Lung microvascular endothelial cell (primary cell): Measurements from ENCODE around the gene GNA12. TPM values are rescaled to one million over a fixed set of nuclear protein-coding genes. Genes with fewer than 3 reads are reported as not detected.

Experiments
- DNase-seq, 2 donors: peaks; one replicate each; pipeline versions ENCODE4 v3.0.0 to v3.0.0-alpha.2; 2010; ENCODE audit warnings: low read depth in 2 of 2
- total RNA-seq: library from RNA; depleted of rRNA; stranded (reverse); fragments of >200 nt; gene quantifications from 2 replicates; pipeline ENCODE4 v1.2.1, GENCODE V29; 2014

Gene GNA12
- total RNA-seq, 1 donor from 2014 or later = 27.2 TPM

DNA sequence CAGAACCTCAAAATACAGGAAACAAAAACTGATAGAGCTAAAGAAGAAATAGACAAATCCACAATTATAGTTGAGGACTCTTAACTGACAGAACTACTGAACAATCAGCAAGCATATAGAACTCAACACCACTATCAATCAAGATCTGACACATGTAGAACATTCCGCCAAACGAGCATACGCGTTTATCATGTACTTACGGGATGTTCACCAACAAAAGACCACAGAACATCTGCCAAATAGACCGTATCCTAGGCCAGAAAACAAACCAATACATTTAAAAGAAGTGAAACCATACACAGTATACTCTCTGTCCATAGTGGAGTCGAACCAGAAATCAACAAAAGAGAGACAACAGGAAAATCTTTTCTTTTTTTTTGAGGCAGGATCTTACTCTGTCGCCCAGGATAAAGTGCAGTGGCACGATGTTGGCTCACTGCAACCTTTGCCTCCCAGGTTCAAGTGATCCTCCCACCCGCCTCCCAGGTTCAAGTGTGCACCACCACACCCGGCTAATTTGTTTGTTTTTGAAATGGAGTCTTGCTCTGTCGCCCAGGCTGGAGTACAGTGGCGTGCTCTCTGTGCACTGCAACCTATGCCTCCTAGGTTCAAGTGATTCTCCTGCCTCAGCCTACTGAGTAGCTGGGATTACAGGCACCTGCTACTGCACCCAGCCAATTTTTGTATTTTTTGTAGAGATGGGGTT, 5.1 kb downstream of the GNA12 start:
- peak in 1 of 2 donors; percentile 95 for DNase-seq

- DNase-seq = no peak
Observed at GRCh38 chr7:2838451-2838850, 5.7 kb downstream of the GNA12 start.

DNA sequence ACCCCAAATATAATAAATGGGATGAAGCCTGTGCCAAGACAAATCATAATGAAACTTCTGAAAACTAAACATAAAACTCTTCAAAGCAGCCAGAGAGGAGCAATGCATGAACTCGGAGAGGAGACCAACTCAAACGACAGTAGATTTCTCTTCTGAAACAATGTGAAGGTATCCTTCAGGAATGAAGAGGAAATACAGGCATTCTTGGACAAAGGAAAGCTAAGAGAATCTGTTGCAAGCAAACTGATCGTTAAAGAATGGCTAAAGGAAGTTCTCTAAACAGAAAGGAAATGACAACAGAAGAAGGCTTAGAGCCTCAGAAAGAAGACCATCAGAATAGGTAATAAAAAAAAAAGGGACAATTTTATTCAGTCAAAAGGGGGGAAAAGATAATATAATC, 6.6 kb downstream of the GNA12 start:
- DNase-seq = peak in 1 of 2 donors; percentile 67

- DNase-seq = no peak
Observed at GRCh38 chr7:2834748-2835441, 9.2 kb downstream of the GNA12 start.

- DNase-seq = no peak
Observed at GRCh38 chr7:2833083-2833910, 10.8 kb downstream of the GNA12 start.

DNA sequence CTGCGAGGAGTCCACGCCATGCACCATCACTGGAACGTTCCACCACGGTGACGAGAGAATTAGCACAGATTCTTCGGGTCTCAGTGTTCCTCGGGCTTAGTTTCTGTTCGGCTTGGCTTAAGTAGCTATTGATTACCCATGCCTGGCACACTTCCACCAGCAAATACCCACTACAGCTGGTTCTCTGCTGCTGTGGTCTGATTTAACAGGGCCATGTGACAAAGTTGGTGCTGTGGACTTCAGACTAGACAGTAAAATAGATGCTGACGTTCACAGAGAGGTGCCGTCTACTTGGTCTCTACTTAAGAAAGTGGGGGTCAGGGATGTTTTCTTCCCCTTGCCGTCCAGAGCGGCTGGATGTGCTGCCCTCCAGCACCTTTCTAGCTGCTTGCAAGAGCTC, 11.6 kb downstream of the GNA12 start:
- DNase-seq = no peak

- DNase-seq = no peak
Observed at GRCh38 chr7:2830609-2831376, 13.3 kb downstream of the GNA12 start.

DNA sequence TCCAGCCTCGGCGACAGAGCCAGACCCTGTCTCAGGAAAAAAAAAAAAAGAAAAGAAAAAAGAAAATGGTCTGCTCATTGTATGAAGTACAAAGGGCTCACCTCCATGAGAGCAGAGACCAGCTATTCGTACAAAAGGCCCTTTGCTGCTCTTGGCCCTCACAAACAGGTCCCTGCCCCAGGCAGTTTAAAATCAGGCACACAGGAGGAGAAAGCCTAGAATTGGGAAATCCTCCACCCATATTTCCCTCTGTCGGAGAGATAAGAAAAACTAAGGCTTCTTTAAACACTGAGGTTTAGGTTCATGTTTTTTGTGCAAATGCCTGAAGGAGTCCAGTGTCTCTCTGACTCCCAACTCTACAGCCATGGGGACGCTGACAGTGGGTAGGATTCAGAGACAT, 15.1 kb downstream of the GNA12 start:
- DNase-seq = no peak

DNA sequence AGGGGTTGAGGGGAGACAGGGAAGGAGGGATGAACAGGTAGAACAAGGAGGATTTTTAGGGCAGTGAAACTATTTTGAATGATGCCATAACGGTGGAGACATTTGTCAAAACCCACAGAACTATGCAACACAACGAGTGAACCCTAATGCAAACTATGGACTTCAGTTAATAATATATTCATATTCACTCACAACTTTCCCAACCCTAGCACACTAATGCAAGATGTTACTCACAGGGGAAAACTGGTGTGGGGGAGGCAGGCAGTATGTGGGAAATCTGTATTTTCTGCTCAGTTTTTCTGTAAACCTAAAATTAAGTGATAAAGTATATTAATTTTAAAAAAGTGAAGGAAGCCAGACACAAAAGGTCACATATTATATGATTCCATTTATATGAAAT, 17.3 kb downstream of the GNA12 start:
- DNase-seq = no peak

DNA sequence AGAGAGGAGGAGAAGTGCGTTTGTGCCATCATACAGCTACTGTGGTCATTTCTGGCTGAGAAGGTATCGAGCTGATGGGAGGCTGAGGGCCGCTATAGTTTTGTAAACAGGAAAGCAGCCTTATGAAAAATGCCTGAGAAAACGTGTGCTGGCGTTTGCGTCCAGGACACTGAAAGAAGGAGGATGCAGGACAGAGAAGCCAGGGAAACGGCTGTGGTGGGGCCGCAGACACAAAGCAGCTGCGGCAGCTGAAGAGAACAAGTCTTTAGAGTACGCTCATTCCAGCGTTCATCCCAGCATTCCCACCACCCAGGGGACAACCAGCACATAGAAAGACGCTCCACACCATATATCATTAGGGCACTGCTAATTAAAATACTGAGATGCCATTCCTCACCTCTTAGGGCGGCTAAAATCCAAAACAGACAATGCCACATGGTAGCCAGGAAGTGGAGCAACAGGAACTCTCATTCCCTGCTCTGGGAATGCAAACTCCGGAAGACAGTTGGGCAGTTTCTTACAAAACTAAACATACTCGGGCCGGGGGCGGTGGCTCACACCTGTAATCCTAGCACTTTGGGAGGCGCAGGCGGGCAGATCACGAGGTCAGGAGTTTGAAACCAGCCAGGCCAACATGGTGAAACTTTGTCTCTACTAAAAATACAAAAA, 18.4 kb downstream of the GNA12 start:
- DNase-seq = peak in 1 of 2 donors; percentile 34

DNA sequence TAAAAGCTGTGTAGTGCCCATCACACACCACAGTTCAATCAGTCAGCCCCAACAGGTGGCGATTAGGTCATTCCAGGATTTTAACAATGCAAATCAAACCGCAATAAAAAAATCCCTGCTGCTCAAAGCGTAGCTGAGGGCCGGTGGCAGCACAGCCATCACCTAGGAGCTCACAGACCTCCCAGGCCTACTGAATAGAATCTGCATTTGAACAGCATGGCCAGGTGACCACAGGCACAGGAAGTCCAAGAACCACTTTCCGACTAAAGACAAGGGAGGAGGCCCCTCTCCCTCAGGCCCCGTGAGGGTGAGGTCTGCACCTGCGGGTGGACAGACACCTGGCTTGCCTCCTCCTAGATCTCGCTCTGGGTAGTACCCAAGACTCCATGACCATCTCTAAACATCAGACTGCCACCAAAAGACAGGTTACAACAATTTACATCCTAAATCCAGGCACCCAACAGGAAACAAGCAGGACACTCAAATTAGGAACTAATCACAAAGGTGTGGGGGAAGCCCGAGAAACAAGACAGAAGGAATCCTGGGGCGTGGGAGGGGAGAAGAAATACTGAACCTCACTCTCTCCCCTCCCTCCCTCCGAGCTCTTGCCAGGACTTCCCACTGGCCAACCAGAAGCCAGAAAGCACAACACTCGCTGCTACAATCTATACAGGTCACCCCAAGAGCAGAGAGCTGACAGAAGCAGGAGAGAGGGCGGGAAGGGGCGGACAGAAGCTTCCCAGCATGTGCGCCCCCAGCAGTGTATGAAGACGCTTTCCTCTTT, 19.2 kb downstream of the GNA12 start:
- DNase-seq = no peak

DNA sequence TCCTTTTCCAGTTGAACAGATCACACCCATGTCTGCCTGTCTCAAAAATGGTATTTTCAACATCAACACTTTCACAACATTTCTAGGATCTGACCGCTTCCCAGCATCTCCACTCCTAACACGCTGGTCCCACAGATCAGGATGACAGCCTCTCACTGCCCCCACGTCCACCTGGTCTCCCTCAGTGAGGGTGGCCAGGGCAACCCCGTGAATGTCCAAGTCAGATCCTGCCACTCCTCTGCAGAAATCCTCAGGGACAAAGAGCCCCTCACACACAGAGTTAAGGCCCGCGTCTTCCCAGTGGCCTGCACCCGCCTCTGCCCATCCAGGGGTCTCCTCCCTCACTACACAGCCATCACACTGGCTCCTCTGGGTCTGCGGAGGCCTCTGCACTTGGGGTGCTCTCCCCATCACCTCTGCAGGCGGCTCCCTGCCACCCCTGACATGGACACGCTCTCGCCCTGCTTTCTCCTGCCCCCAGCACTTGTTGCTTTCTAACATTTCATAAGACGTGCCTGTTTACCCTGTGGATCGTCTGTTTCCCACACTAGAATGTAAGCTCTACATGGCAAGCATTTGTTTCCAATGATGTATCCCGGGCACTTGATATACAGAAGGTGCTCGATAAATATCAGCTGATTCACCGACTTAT, 20.0 kb downstream of the GNA12 start:
- DNase-seq = no peak

GRCh38 chr7:2823130-2823529, 21.0 kb downstream of the GNA12 start:
- DNase-seq = no peak

- DNase-seq = peak; percentile 84 to 85
Observed at GRCh38 chr7:2821842-2822507, 22.1 kb downstream of the GNA12 start.

GRCh38 chr7:2821161-2821841, 22.8 kb downstream of the GNA12 start:
- DNase-seq = peak; percentile 85 to 86

GRCh38 chr7:2820508-2820934, 23.6 kb downstream of the GNA12 start:
- DNase-seq = peak; percentile 86 to 95

GRCh38 chr7:2819954-2820397, 24.1 kb downstream of the GNA12 start:
- no peak for DNase-seq
